Right ventricle myocardium superior (tissue), 1 donor: Measurements from ENCODE around the gene RAB44. TPM values are rescaled to one million over a fixed set of nuclear protein-coding genes. Genes with fewer than 3 reads are reported as not detected.

Experiments
- ATAC-seq: fragments of 200-7000 bp; cut with Tn5 transposase; one replicate; pipeline ENCODE4 v1.9.1; 2020; ENCODE audit warnings: mild to moderate bottlenecking; ENCODE audit not compliant: poor library complexity
- DNase-seq: peaks from one replicate; pipeline ENCODE4 v3.0.0-alpha.2; 2020
- intact Hi-C: fragments of 100-400 bp; cut with DNase I; formaldehyde crosslinking; loops from one replicate; pipeline ENCODE4 v1.11.2; 2022
- total RNA-seq: library from RNA; stranded (reverse); fragmentation: NEBNext Ultra II Directional; extraction: Animal tissue kit (Norgen Biotek cat#: 25700); gene quantifications from one replicate; pipeline ENCODE4 v1.2.1, GENCODE V29; 2021
- donor health status: DM: no; HTN: yes; CAD: no; lungs with severe emphysema.

The RAB44 gene
- total RNA-seq, 1 donor from 2014 or later, result not detected

GRCh38 chr6:36774331-36774730, 76.7 kb downstream of the RAB44 start:
- DNase-seq (no peak), ATAC-seq (no peak)
- intact Hi-C loops, result no loop called here

- intact Hi-C loops, result no loop called here
- DNase-seq, result no peak
Observed at GRCh38 chr6:36776167-36776566, 78.5 kb downstream of the RAB44 start.

GRCh38 chr6:36777801-36778200, 80.2 kb downstream of the RAB44 start:
- DNase-seq (no peak), ATAC-seq (no peak)
- intact Hi-C loops, result no loop called here

More at GRCh38 chr6:36776167-36776566, 78.5 kb downstream of the RAB44 start:
- ATAC-seq, result no peak

GRCh38 chr6:36779227-36779626, 81.6 kb downstream of the RAB44 start:
- ATAC-seq (no peak), DNase-seq (peak; percentile 18)
- intact Hi-C loops, result no loop called here

- peak; percentile 51 for DNase-seq
Observed at GRCh38 chr6:36780442-36781177, 83.0 kb downstream of the RAB44 start.

GRCh38 chr6:36781669-36782068, 84.0 kb downstream of the RAB44 start:
- peak; percentile 27 for DNase-seq
- intact Hi-C loops, result no loop called here
- ATAC-seq, result no peak

More at GRCh38 chr6:36780442-36781177, 83.0 kb downstream of the RAB44 start:
- ATAC-seq, result no peak
- intact Hi-C loops, result no loop called here

Other genes with a start within 250 kb of the RAB44 start
- 21.2 TPM for gene STK38, start 150.3 kb upstream of the RAB44 start, total RNA-seq
- 122 TPM for gene SRSF3, start 103.5 kb upstream of the RAB44 start, total RNA-seq
- gene CDKN1A, start 19.1 kb upstream of the RAB44 start, total RNA-seq, result 54.5 TPM
- gene CPNE5, start 141.6 kb downstream of the RAB44 start, total RNA-seq, result 10.0 TPM
- gene PPIL1, start 177.0 kb downstream of the RAB44 start, total RNA-seq, result 65.2 TPM
- 73.2 TPM for gene C6orf89, start 188.1 kb downstream of the RAB44 start, total RNA-seq